GM21515 (cell line): Measurements from ENCODE around the gene SIM2.

Source experiments
- ATAC-seq: cut with Tn5 transposase; IDR thresholded peaks from one replicate; pipeline ENCODE4 v1.9.1; 2021; ENCODE audit not compliant: unreplicated experiment

The SIM2 gene

GRCh38 chr21:36699546-36700294, 805 bp downstream of the SIM2 start:
- no peak for ATAC-seq

- no peak for ATAC-seq
Observed at GRCh38 chr21:36700295-36700970, 1.5 kb downstream of the SIM2 start.

- no peak for ATAC-seq
Observed at GRCh38 chr21:36700971-36701755, 2.2 kb downstream of the SIM2 start.

- ATAC-seq = no peak
Observed at GRCh38 chr21:36701756-36702621, 3.1 kb downstream of the SIM2 start.

GRCh38 chr21:36702622-36702968, 3.7 kb downstream of the SIM2 start:
- no peak for ATAC-seq

- no peak for ATAC-seq
Observed at GRCh38 chr21:36703123-36703522, 4.2 kb downstream of the SIM2 start.

GRCh38 chr21:36703626-36704280, 4.8 kb downstream of the SIM2 start:
- no peak for ATAC-seq

GRCh38 chr21:36704281-36704957, 5.5 kb downstream of the SIM2 start:
- ATAC-seq = no peak

GRCh38 chr21:36704958-36705678, 6.2 kb downstream of the SIM2 start:
- no peak for ATAC-seq

GRCh38 chr21:36705679-36706481, 7.0 kb downstream of the SIM2 start:
- no peak for ATAC-seq

- ATAC-seq = no peak
Observed at GRCh38 chr21:36706482-36706852, 7.6 kb downstream of the SIM2 start.

- ATAC-seq = no peak
Observed at GRCh38 chr21:36706951-36707762, 8.2 kb downstream of the SIM2 start.

GRCh38 chr21:36707763-36708285, 8.9 kb downstream of the SIM2 start:
- ATAC-seq = no peak

- no peak for ATAC-seq
Observed at GRCh38 chr21:36708286-36709029, 9.5 kb downstream of the SIM2 start.

GRCh38 chr21:36709030-36709867, 10.3 kb downstream of the SIM2 start:
- no peak for ATAC-seq
